Right atrium auricular region (tissue), 2 donors: ENCODE measurements around the gene TELO2. TPM values are rescaled to one million over a fixed set of nuclear protein-coding genes. Genes with fewer than 3 reads are reported as not detected.

Experiments
- DNase-seq: peaks from one replicate; pipeline ENCODE4 v3.0.0-alpha.2; 2019; ENCODE audit warnings: low spot score
- H3K27ac ChIP-seq, 2 donors: fragments of 200-600 bp; sonication (generic); 1 replicate in 1 of 2; 2 replicates in 1 of 2; pipeline ENCODE4 v1.5.1; 2016 to 2019
- H3K27me3 ChIP-seq, 2 donors: fragments of 200-600 bp; sonication (generic); one replicate each; pipeline versions ENCODE4 v1.5.1 to v1.6.0; 2017 to 2019
- H3K36me3 ChIP-seq: fragments of 200-600 bp; sonication (generic); one replicate; pipeline ENCODE4 v1.5.1; 2016
- H3K4me1 ChIP-seq, 2 donors: fragments of 200-600 bp; sonication (generic); one replicate each; pipeline versions ENCODE4 v1.5.1 to v1.6.0; 2017 to 2019
- H3K4me3 ChIP-seq, 2 donors: fragments of 200-600 bp; sonication (generic); 1 replicate in 1 of 2; 2 replicates in 1 of 2; pipeline ENCODE4 v1.5.1; 2017 to 2019; ENCODE audit warnings: mild to moderate bottlenecking in 1 of 2, moderate library complexity in 1 of 2
- H3K9me3 ChIP-seq, 2 donors: fragments of 200-600 bp; sonication (generic); one replicate each; pipeline ENCODE4 v1.5.1; 2019
- total RNA-seq, 2 donors: library from RNA; depleted of rRNA; stranded (reverse); fragments of >200 nt; gene quantifications; one replicate each; pipeline ENCODE4 v1.1.0, GENCODE V29; 2016
- TF ChIP-seq, protein P1 (sequence below), 2 donors: fragments of 200-600 bp; sonication (generic); IDR thresholded peaks; one replicate each; pipeline ENCODE4 v1.5.1; 2019; ENCODE audit warnings: antibody characterized with exemption in 2 of 2

The TELO2 gene
- total RNA-seq, 2 donors from 2014 or later = 11.3 to 11.5 TPM

- H3K9me3 ChIP-seq = peaks cover 0 to 9% of the 10 kb centered on the region in 2 donors
- H3K36me3 ChIP-seq = peaks cover 12% of the 10 kb centered on the region
- no peaks in the 10 kb centered on the region for H3K27me3 ChIP-seq
- H3K4me1 ChIP-seq = peaks cover 0 to 38% of the 10 kb centered on the region in 2 donors
- DNase-seq = no peak
- H3K27ac ChIP-seq = peak overlapping the region; percentile 82 to 83
- TF ChIP-seq, protein P1, sequence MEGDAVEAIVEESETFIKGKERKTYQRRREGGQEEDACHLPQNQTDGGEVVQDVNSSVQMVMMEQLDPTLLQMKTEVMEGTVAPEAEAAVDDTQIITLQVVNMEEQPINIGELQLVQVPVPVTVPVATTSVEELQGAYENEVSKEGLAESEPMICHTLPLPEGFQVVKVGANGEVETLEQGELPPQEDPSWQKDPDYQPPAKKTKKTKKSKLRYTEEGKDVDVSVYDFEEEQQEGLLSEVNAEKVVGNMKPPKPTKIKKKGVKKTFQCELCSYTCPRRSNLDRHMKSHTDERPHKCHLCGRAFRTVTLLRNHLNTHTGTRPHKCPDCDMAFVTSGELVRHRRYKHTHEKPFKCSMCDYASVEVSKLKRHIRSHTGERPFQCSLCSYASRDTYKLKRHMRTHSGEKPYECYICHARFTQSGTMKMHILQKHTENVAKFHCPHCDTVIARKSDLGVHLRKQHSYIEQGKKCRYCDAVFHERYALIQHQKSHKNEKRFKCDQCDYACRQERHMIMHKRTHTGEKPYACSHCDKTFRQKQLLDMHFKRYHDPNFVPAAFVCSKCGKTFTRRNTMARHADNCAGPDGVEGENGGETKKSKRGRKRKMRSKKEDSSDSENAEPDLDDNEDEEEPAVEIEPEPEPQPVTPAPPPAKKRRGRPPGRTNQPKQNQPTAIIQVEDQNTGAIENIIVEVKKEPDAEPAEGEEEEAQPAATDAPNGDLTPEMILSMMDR (IDR thresholded peaks at IDR 0.05) = no peak
- H3K4me3 ChIP-seq = no peak overlapping the region
Observed at GRCh38 chr16:1510272-1510671, 17.1 kb downstream of the TELO2 start.

DNA sequence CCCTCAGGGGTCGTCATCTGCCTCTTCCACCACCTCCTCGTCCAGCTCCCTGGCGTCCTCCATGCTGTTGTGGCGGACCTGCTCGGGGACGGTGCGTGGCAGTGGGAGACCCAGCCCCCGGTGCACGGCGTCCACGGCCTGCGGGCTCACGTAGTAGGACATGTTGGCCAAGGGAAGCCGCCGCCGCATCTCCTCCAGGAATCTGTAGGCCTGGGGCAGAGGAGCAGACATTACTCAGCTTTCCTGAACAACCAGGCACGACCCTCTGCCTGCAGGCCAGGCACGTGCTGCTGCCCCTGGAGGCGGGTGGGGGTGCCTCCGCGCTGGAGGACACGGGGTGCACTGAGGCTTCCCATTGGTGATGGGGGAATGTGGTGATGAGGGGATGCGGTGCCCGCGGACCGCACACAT lies 17.8 kb downstream of the TELO2 start:
- Histone ChIP-seq H3K9me3 (peaks cover 0 to 9% of the 10 kb centered on the region in 2 donors), H3K27ac (peak overlapping the region; percentile 82 to 83), H3K36me3 (peaks cover 12% of the 10 kb centered on the region), H3K4me3 (no peak overlapping the region), H3K4me1 (peaks cover 0 to 38% of the 10 kb centered on the region in 2 donors), H3K27me3 (no peaks in the 10 kb centered on the region)
- TF ChIP-seq, protein P1 (IDR thresholded peaks at IDR 0.05) = no peak
- DNase-seq = no peak

GRCh38 chr16:1511662-1512569 lies 18.8 kb downstream of the TELO2 start:
- Histone ChIP-seq H3K4me3 (no peak overlapping the region), H3K9me3 (peaks cover 0 to 9% of the 10 kb centered on the region in 2 donors), H3K4me1 (peaks cover 0 to 38% of the 10 kb centered on the region in 2 donors), H3K36me3 (peaks cover 6% of the 10 kb centered on the region), H3K27me3 (no peaks in the 10 kb centered on the region), H3K27ac (peak overlapping the region in 1 of 2 donors; percentile 39)
- no peak for DNase-seq
- TF ChIP-seq, protein P1 (IDR thresholded peaks at IDR 0.05) = no peak

GRCh38 chr16:1512774-1513173 lies 19.6 kb downstream of the TELO2 start:
- Histone ChIP-seq H3K9me3 (peaks cover 0 to 9% of the 10 kb centered on the region in 2 donors), H3K27ac (peak overlapping the region in 1 of 2 donors; percentile 39), H3K4me1 (peaks cover 0 to 38% of the 10 kb centered on the region in 2 donors), H3K4me3 (no peak overlapping the region), H3K36me3 (no peaks in the 10 kb centered on the region), H3K27me3 (no peaks in the 10 kb centered on the region)
- DNase-seq = no peak
- TF ChIP-seq, protein P1 (IDR thresholded peaks at IDR 0.05) = no peak

- H3K27me3 ChIP-seq = no peaks in the 10 kb centered on the region
- no peak overlapping the region for H3K27ac ChIP-seq
- H3K4me3 ChIP-seq = no peak overlapping the region
- H3K4me1 ChIP-seq = peaks cover 0 to 26% of the 10 kb centered on the region in 2 donors
- peaks cover under 1% of the 10 kb centered on the region for H3K36me3 ChIP-seq
- H3K9me3 ChIP-seq = peaks cover 0 to 9% of the 10 kb centered on the region in 2 donors
- DNase-seq = no peak
- TF ChIP-seq, protein P1 (IDR thresholded peaks at IDR 0.05) = no peak
Observed at GRCh38 chr16:1514507-1514906, 21.3 kb downstream of the TELO2 start.
